ENCODE data around the gene PXDC1. TPM values are rescaled to one million over a fixed set of nuclear protein-coding genes. Genes with fewer than 3 reads are reported as not detected.
A peak's percentile ranks its signal among the peaks of the same experiment; 100 is the strongest.

PXDC1 gene
- total and polyA plus RNA-seq, 2 donors (not counting 3 experiments of a cell fraction or from before 2014, with no cell fraction given), result 60.9 to 121 TPM

- no peak overlapping the region for H3K9ac ChIP-seq (replicated peaks; ENCODE audit: extremely low read depth, insufficient read depth, low read length)
- no peak overlapping the region for H3K4me3 ChIP-seq (replicated peaks in 1 of 3; ENCODE audit: insufficient read depth in 1 of 3, low read depth in 1 of 3, low read length in 3 of 3)
- H3K9me3 ChIP-seq (replicated peaks; ENCODE audit: control insufficient read depth, insufficient read depth, low read length), result no peaks in the 10 kb centered on the region
- BruUV-seq (replicated peaks), result no TSS peak
- H3K79me2 ChIP-seq (ENCODE audit: control insufficient read depth, insufficient read depth, low read length), result peaks cover 43% of the 10 kb centered on the region
- dilution Hi-C loops (cut with MboI; ENCODE audit: extremely low pct_ligation_motif_present, low sequenced_read_pairs), result no loop called here
- no peak overlapping the region for H3K4me2 ChIP-seq (ENCODE audit: insufficient read depth, low read length)
- FAIRE-seq (no peak), DNase-seq (ENCODE audit: low read depth, low spot score) (no peak)
- intact Hi-C loops (cut with micrococcal nuclease), result no loop called here
- H3K36me3 ChIP-seq (ENCODE audit: control insufficient read depth in 2 of 2, extremely low read depth in 1 of 2, insufficient read depth in 2 of 2, low read length in 2 of 2), result peaks cover 38 to 61% of the 10 kb centered on the region in 2 experiments
- H3K4me1 ChIP-seq (ENCODE audit: control insufficient read depth, extremely low read depth, insufficient read depth, low read length), result no peaks in the 10 kb centered on the region
- no peaks in the 10 kb centered on the region for H3K27me3 ChIP-seq (ENCODE audit: control insufficient read depth in 2 of 2, insufficient read depth in 2 of 2, low read length in 2 of 2)
- CTCF ChIA-PET, result interaction anchor here (2.4 kb wide), 1 partner anchor 445 kb away, joined by 9 read pairs; no protein-coding TSS in a partner anchor
- no peak overlapping the region for H3K27ac ChIP-seq (ENCODE audit: insufficient read depth, low read depth, low read length)
- no peak overlapping the region for H2AFZ ChIP-seq (ENCODE audit: low read depth, low read length)
- peaks cover 4% of the 10 kb centered on the region for H4K20me1 ChIP-seq (replicated peaks; ENCODE audit: control insufficient read depth, extremely low read depth, insufficient read depth, low read length)
- H3K9me1 ChIP-seq (replicated peaks; ENCODE audit: control insufficient read depth, extremely low read depth, insufficient read depth, low read length), result no peaks in the 10 kb centered on the region
- POLR2A ChIA-PET, result no interaction called here
- TF ChIP-seq POLR2A (IDR thresholded peaks at IDR 0.05; ENCODE audit: low read depth, low read length) (peak; percentile 31), CTCF (IDR thresholded peaks at IDR 0.05; ENCODE audit: extremely low read depth in 1 of 2, insufficient read depth in 1 of 2, low read depth in 1 of 2, low read length in 2 of 2) (no peak)
Measured at GRCh38 chr6:3724451-3725144, 26.9 kb downstream of the PXDC1 start.

DNA sequence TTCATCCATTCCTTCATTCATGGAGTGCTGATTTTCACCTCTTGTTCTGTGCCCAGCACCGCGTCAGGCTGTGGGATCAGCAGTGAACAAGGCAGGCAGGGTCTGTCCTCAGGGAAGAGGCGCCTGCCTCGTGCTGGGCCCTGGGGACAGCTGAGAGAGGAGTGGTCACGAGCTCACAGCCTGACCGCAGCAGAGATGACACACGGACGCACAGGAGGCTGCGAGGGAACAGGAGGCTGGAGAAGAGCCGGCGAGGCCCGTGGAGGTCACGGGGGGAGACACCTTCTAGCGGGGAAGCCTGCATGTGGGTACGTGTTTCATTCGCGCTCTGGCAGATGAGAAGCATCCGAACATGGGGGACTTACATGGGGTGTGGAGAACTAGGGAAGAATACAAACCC is 27.5 kb downstream of the PXDC1 start:
- dilution Hi-C loops (cut with MboI; ENCODE audit: extremely low pct_ligation_motif_present, low sequenced_read_pairs), result no loop called here
- ChIA-PET POLR2A (no interaction called here), CTCF (interaction anchor here (2.1 to 2.4 kb wide), 2 partner anchors 9 to 444 kb away, joined by 8 to 9 read pairs; no protein-coding TSS in a partner anchor)
- DNase-seq (ENCODE audit: low read depth, low spot score) (no peak), FAIRE-seq (no peak)
- Histone ChIP-seq H3K9ac (replicated peaks; ENCODE audit: extremely low read depth, insufficient read depth, low read length) (no peak overlapping the region), H3K79me2 (ENCODE audit: control insufficient read depth, insufficient read depth, low read length) (peaks cover 37% of the 10 kb centered on the region), H2AFZ (ENCODE audit: low read depth, low read length) (no peak overlapping the region), H3K4me3 (replicated peaks in 1 of 3; ENCODE audit: insufficient read depth in 1 of 3, low read depth in 1 of 3, low read length in 3 of 3) (no peak overlapping the region), H3K36me3 (ENCODE audit: control insufficient read depth in 2 of 2, extremely low read depth in 1 of 2, insufficient read depth in 2 of 2, low read length in 2 of 2) (peaks cover 38 to 61% of the 10 kb centered on the region in 2 experiments), H3K27ac (ENCODE audit: insufficient read depth, low read depth, low read length) (no peak overlapping the region), H4K20me1 (replicated peaks; ENCODE audit: control insufficient read depth, extremely low read depth, insufficient read depth, low read length) (peaks cover 3% of the 10 kb centered on the region), H3K4me1 (ENCODE audit: control insufficient read depth, extremely low read depth, insufficient read depth, low read length) (no peaks in the 10 kb centered on the region), H3K9me3 (replicated peaks; ENCODE audit: control insufficient read depth, insufficient read depth, low read length) (no peaks in the 10 kb centered on the region), H3K9me1 (replicated peaks; ENCODE audit: control insufficient read depth, extremely low read depth, insufficient read depth, low read length) (no peaks in the 10 kb centered on the region), H3K27me3 (ENCODE audit: control insufficient read depth in 2 of 2, insufficient read depth in 2 of 2, low read length in 2 of 2) (no peaks in the 10 kb centered on the region), H3K4me2 (ENCODE audit: insufficient read depth, low read length) (no peak overlapping the region)
- TF ChIP-seq CTCF (IDR thresholded peaks at IDR 0.05; ENCODE audit: extremely low read depth in 1 of 2, insufficient read depth in 1 of 2, low read depth in 1 of 2, low read length in 2 of 2) (no peak), MYC (IDR thresholded peaks at IDR 0.05; ENCODE audit: low read depth, low read length) (no peak), POLR2AphosphoS5 (IDR thresholded peaks at IDR 0.05; ENCODE audit: insufficient read depth, low read depth, low read length) (no peak), JUN (IDR thresholded peaks at IDR 0.05; ENCODE audit: borderline replicate concordance, insufficient read depth, insufficient read length, low read depth) (no peak), GATA2 (IDR thresholded peaks at IDR 0.05; ENCODE audit: insufficient read depth, insufficient read length, low read depth, low read length) (no peak), EZH2 (IDR thresholded peaks at IDR 0.05; ENCODE audit: borderline replicate concordance, low read depth, low read length, severe bottlenecking) (no peak), POLR2A (IDR thresholded peaks at IDR 0.05; ENCODE audit: low read depth, low read length) (no peak), FOS (IDR thresholded peaks at IDR 0.05; ENCODE audit: borderline replicate concordance, insufficient read depth, low read length) (no peak)
- TF ChIP-seq, protein P1, sequence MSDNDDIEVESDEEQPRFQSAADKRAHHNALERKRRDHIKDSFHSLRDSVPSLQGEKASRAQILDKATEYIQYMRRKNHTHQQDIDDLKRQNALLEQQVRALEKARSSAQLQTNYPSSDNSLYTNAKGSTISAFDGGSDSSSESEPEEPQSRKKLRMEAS (IDR thresholded peaks at IDR 0.05; ENCODE audit: insufficient read depth, insufficient read length), result no peak
- no TSS peak for BruUV-seq (replicated peaks)
- intact Hi-C loops (cut with micrococcal nuclease), result no loop called here

Measured in endothelial cell of umbilical vein (primary cell).